Liver (tissue), 9 donors: ENCODE data around the gene HSP90AA1. TPM values are rescaled to one million over a fixed set of nuclear protein-coding genes. Genes with fewer than 3 reads are reported as not detected.

ENCODE experiments used
- DNase-seq: peaks from one replicate; pipeline ENCODE4 v3.0.0-alpha.2; 2017; ENCODE audit warnings: low spot score
- H3K27ac ChIP-seq, 2 donors: one replicate each; pipeline ENCODE4 v1.7.0; 2013; ENCODE audit warnings: inconsistent platforms in 2 of 2, low read length in 2 of 2, control low read depth in 1 of 2, low read depth in 1 of 2, mild to moderate bottlenecking in 1 of 2
- H3K27me3 ChIP-seq, 4 donors: one replicate each; pipeline versions ENCODE4 v1.6.1 to v1.7.0; 2013; ENCODE audit warnings: low read length in 3 of 4, inconsistent platforms in 1 of 4, mild to moderate bottlenecking in 1 of 4, moderate library complexity in 1 of 4; ENCODE audit not compliant: control insufficient read depth in 4 of 4, insufficient read depth in 4 of 4
- H3K36me3 ChIP-seq, 4 donors: one replicate each; pipeline versions ENCODE4 v1.6.1 to v1.7.0; 2013; ENCODE audit warnings: low read length in 3 of 4, mild to moderate bottlenecking in 3 of 4, low read depth in 1 of 4, moderate library complexity in 1 of 4; ENCODE audit not compliant: control insufficient read depth in 4 of 4, insufficient read depth in 3 of 4
- H3K4me1 ChIP-seq, 4 donors: one replicate each; pipeline versions ENCODE4 v1.6.1 to v1.7.0; 2013; ENCODE audit warnings: low read length in 3 of 4, mild to moderate bottlenecking in 3 of 4, moderate library complexity in 1 of 4; ENCODE audit not compliant: control insufficient read depth in 4 of 4, insufficient read depth in 4 of 4
- H3K4me3 ChIP-seq, 3 donors: one replicate each; pipeline versions ENCODE4 v1.6.1 to v1.7.0; 2013; ENCODE audit warnings: low read length in 3 of 3, control low read depth in 1 of 3, low read depth in 1 of 3, mild to moderate bottlenecking in 1 of 3
- H3K9ac ChIP-seq, 2 donors: one replicate each; pipeline ENCODE4 v1.7.0; 2013; ENCODE audit warnings: low read length in 2 of 2, mild to moderate bottlenecking in 2 of 2, moderate library complexity in 2 of 2, control low read depth in 1 of 2, low read depth in 1 of 2
- H3K9me3 ChIP-seq, 4 donors: one replicate each; pipeline versions ENCODE4 v1.6.1 to v1.7.0; 2013; ENCODE audit warnings: low read length in 3 of 4; ENCODE audit not compliant: control insufficient read depth in 4 of 4
- EGR1 ChIP-seq, 2 donors: IDR thresholded peaks; 2 replicates each; pipeline ENCODE4 v1.6.1; 2016 to 2018; ENCODE audit warnings: antibody characterized with exemption in 2 of 2, low read depth in 2 of 2
- FOXA1 ChIP-seq: IDR thresholded peaks from 2 replicates; pipeline ENCODE4 v1.6.1; 2016; ENCODE audit warnings: antibody characterized with exemption
- FOXA2 ChIP-seq: IDR thresholded peaks from 2 replicates; pipeline ENCODE4 v1.6.1; 2016; ENCODE audit warnings: antibody characterized with exemption
- NR2F2 ChIP-seq: IDR thresholded peaks from 2 replicates; pipeline ENCODE4 v1.6.1; 2016; ENCODE audit warnings: antibody characterized with exemption
- RAD21 ChIP-seq, 2 donors: IDR thresholded peaks; 2 replicates each; pipeline ENCODE4 v1.6.1; 2016; ENCODE audit warnings: antibody characterized with exemption in 2 of 2, mild to moderate bottlenecking in 2 of 2
- RXRA ChIP-seq, 2 donors: IDR thresholded peaks; 2 replicates each; pipeline ENCODE4 v1.6.1; 2017 to 2018; ENCODE audit warnings: antibody characterized with exemption in 2 of 2, mild to moderate bottlenecking in 1 of 2
- SP1 ChIP-seq: IDR thresholded peaks from 2 replicates; pipeline ENCODE4 v1.6.1; 2018; ENCODE audit warnings: antibody characterized with exemption, mild to moderate bottlenecking
- TAF1 ChIP-seq: conservative IDR thresholded peaks from 2 replicates; pipeline ENCODE4 v1.6.1; 2016; ENCODE audit warnings: antibody characterized with exemption, mild to moderate bottlenecking
- YY1 ChIP-seq: IDR thresholded peaks from 2 replicates; pipeline ENCODE4 v1.6.1; 2016; ENCODE audit warnings: antibody characterized with exemption, mild to moderate bottlenecking
- WGBS: extraction: QIAGEN DNeasy Blood & Tissue Kit; methylation state at CpG from one replicate; pipeline ENCODE4 v1.1.7; 2013; 5-methylcytosine and 5-hydroxymethylcytosine counted together
- polyA plus RNA-seq, 2 donors: library from polyadenylated mRNA; stranded (reverse) in 1 of 2; unstranded in 1 of 2; fragments of 200-250 nt in 1 of 2; fragments of >200 nt in 1 of 2; fragmentation: Nextera tagmentation in 1 of 2; extraction: Ambion mirVana in 1 of 2; gene quantifications; one replicate each; pipeline versions ENCODE4 v1.2.1 to v1.2.3, GENCODE V29; 2013 to 2015
- total RNA-seq, 2 donors: library from RNA; depleted of rRNA; stranded (reverse); fragments of >200 nt; gene quantifications; one replicate each; pipeline ENCODE4 v1.2.3, GENCODE V29; 2014
- TF ChIP-seq, protein P1 (sequence below): IDR thresholded peaks from 2 replicates; pipeline ENCODE4 v1.6.1; 2016; ENCODE audit warnings: antibody characterized with exemption
- TF ChIP-seq, protein P2 (sequence below): IDR thresholded peaks from 2 replicates; pipeline ENCODE4 v1.6.1; 2016; ENCODE audit warnings: antibody characterized with exemption, mild to moderate bottlenecking
- TF ChIP-seq, protein P3 (sequence below): fragments of 150-350 bp; IDR thresholded peaks from 2 replicates; pipeline ENCODE4 v1.5.1; 2017; ENCODE audit warnings: improper control_type of control experiment, low read depth, low read length; ENCODE audit not compliant: missing input control
- TF ChIP-seq, protein P4 (sequence below): IDR thresholded peaks from 2 replicates; pipeline ENCODE4 v1.6.1; 2016; ENCODE audit warnings: antibody characterized with exemption
- donor health status: healthy.
- donor health status: healthy.
- donor health status: healthy.
- donor health status: healthy.
- donor health status: healthy.

The HSP90AA1 gene
- total and polyA plus RNA-seq, 4 donors = 174 to 386 (median 287) TPM

DNA sequence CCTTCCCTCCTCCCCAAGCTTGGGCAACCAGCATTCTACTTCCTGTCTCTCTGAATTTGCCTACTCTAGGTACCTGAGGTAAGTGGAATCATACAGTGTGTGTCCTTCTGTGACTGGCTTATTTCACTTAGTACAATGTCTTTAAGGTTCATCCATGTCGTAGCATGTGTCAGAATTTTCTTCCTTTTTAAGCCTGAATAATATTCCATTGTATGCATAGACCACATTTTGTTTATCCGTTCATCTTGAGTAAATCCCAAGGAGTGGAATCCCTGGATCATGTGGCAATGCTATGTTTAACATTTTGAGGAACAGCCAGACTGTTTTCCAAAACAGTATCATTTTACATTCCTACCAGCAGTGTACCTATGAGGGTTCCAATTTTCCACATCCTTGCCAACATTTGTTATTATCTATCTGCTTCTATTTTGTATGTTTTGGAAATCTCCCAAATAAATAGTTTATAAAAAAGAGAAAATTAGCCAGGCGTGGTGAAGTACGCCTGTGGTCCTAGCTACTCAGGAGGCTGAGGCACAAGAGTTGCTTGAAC lies 12.4 kb downstream of the HSP90AA1 start:
- H3K9ac ChIP-seq = no peak overlapping the region
- no peak for DNase-seq
- no peak overlapping the region for H3K4me3 ChIP-seq
- H3K27ac ChIP-seq = no peak overlapping the region
- no peaks in the 10 kb centered on the region for H3K27me3 ChIP-seq
- H3K9me3 ChIP-seq = no peaks in the 10 kb centered on the region
- H3K36me3 ChIP-seq = peaks cover 5 to 11% (median 6%) of the 10 kb centered on the region in 4 donors
- TF ChIP-seq, protein P1, sequence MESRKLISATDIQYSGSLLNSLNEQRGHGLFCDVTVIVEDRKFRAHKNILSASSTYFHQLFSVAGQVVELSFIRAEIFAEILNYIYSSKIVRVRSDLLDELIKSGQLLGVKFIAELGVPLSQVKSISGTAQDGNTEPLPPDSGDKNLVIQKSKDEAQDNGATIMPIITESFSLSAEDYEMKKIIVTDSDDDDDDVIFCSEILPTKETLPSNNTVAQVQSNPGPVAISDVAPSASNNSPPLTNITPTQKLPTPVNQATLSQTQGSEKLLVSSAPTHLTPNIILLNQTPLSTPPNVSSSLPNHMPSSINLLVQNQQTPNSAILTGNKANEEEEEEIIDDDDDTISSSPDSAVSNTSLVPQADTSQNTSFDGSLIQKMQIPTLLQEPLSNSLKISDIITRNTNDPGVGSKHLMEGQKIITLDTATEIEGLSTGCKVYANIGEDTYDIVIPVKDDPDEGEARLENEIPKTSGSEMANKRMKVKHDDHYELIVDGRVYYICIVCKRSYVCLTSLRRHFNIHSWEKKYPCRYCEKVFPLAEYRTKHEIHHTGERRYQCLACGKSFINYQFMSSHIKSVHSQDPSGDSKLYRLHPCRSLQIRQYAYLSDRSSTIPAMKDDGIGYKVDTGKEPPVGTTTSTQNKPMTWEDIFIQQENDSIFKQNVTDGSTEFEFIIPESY = no peak
- TF ChIP-seq RXRA (IDR thresholded peaks at IDR 0.05) = no peak
- TF ChIP-seq NR2F2 = no peak
- TF ChIP-seq, protein P2, sequence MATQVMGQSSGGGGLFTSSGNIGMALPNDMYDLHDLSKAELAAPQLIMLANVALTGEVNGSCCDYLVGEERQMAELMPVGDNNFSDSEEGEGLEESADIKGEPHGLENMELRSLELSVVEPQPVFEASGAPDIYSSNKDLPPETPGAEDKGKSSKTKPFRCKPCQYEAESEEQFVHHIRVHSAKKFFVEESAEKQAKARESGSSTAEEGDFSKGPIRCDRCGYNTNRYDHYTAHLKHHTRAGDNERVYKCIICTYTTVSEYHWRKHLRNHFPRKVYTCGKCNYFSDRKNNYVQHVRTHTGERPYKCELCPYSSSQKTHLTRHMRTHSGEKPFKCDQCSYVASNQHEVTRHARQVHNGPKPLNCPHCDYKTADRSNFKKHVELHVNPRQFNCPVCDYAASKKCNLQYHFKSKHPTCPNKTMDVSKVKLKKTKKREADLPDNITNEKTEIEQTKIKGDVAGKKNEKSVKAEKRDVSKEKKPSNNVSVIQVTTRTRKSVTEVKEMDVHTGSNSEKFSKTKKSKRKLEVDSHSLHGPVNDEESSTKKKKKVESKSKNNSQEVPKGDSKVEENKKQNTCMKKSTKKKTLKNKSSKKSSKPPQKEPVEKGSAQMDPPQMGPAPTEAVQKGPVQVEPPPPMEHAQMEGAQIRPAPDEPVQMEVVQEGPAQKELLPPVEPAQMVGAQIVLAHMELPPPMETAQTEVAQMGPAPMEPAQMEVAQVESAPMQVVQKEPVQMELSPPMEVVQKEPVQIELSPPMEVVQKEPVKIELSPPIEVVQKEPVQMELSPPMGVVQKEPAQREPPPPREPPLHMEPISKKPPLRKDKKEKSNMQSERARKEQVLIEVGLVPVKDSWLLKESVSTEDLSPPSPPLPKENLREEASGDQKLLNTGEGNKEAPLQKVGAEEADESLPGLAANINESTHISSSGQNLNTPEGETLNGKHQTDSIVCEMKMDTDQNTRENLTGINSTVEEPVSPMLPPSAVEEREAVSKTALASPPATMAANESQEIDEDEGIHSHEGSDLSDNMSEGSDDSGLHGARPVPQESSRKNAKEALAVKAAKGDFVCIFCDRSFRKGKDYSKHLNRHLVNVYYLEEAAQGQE = no peak
- TF ChIP-seq YY1 = no peak
- TF ChIP-seq RAD21 (IDR thresholded peaks at IDR 0.05) = no peak
- 97% methylated on average over 4 of the region's 4 CpGs for WGBS
- H3K4me1 ChIP-seq = no peaks in the 10 kb centered on the region

DNA sequence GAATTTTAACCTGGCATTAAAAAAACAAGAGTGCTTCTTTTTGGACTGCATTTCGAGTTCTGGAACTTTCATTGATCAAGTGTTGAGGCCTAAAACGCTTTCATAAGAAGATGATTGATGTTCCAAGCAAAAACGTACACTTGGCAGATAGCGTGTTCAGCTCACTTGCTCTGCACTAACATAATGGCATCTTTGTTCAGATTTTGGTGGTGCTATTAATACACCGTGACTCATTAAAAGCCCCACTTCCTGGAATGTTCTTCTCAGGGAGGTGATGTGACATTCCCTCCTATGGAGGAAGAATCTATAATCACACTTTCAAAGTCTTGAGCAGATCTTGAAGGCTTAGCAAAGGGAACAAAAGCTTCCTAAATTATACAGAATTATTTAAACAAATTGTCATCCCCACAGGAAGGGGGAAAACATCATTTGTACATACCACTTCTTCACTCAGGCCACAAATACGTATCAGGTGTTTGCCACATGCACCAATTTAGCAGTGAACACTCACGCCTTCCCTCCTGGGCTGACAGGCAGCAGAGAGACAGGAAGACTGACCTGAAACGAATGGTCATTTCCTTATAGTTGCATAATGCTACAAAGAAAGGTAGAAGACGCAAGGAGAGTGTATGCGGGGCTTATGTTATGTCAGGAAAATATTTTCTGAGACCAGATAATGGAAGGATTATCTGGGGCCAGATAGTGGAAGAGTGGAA lies 15.4 kb downstream of the HSP90AA1 start:
- TF ChIP-seq SP1 (no peak), TAF1 (no peak)
- H3K27ac ChIP-seq = no peak overlapping the region
- H3K9ac ChIP-seq = no peak overlapping the region
- DNase-seq = no peak
- H3K4me1 ChIP-seq = no peaks in the 10 kb centered on the region
- no peaks in the 10 kb centered on the region for H3K9me3 ChIP-seq
- no peaks in the 10 kb centered on the region for H3K27me3 ChIP-seq
- H3K36me3 ChIP-seq = peaks cover 0 to 3% (median 0%) of the 10 kb centered on the region in 4 donors
- WGBS = 78% methylated on average over 10 of the region's 10 CpGs
- H3K4me3 ChIP-seq = no peak overlapping the region

DNA sequence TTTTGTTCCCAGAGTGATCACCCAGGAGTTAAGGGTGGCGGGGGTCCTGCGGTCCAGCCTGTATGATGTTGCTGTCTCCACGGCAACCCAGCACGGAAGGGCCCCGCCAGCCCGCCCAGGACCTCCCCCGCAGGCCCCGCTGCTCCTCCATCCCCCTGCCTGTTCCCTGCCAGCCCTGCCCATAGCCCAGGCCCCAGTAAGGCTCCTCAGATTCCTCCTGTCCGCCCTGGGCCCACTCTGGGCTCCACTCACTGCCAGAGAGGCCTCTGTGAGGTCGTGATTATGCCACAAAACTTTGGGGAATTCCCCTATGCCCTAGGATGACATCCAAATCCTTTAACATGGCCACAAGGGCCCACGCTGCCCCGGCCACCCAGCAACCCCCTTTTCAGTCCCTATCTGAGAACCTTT lies 20.8 kb downstream of the HSP90AA1 start:
- no peaks in the 10 kb centered on the region for H3K27me3 ChIP-seq
- H3K9ac ChIP-seq = no peak overlapping the region
- TF ChIP-seq, protein P3, sequence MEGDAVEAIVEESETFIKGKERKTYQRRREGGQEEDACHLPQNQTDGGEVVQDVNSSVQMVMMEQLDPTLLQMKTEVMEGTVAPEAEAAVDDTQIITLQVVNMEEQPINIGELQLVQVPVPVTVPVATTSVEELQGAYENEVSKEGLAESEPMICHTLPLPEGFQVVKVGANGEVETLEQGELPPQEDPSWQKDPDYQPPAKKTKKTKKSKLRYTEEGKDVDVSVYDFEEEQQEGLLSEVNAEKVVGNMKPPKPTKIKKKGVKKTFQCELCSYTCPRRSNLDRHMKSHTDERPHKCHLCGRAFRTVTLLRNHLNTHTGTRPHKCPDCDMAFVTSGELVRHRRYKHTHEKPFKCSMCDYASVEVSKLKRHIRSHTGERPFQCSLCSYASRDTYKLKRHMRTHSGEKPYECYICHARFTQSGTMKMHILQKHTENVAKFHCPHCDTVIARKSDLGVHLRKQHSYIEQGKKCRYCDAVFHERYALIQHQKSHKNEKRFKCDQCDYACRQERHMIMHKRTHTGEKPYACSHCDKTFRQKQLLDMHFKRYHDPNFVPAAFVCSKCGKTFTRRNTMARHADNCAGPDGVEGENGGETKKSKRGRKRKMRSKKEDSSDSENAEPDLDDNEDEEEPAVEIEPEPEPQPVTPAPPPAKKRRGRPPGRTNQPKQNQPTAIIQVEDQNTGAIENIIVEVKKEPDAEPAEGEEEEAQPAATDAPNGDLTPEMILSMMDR = no peak
- no peak for TF ChIP-seq FOXA1
- TF ChIP-seq, protein P2 = no peak
- TF ChIP-seq RXRA (IDR thresholded peaks at IDR 0.05) = no peak
- no peak for TF ChIP-seq FOXA2
- no peak for TF ChIP-seq EGR1 (IDR thresholded peaks at IDR 0.05; ENCODE audit: low read depth in 2 of 2)
- TF ChIP-seq, protein P4, sequence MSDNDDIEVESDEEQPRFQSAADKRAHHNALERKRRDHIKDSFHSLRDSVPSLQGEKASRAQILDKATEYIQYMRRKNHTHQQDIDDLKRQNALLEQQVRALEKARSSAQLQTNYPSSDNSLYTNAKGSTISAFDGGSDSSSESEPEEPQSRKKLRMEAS = no peak
- H3K4me3 ChIP-seq = no peak overlapping the region
- H3K27ac ChIP-seq = no peak overlapping the region
- DNase-seq = no peak
- H3K4me1 ChIP-seq = no peaks in the 10 kb centered on the region
- H3K36me3 ChIP-seq = no peaks in the 10 kb centered on the region
- 90% methylated on average over 12 of the region's 12 CpGs for WGBS
- no peaks in the 10 kb centered on the region for H3K9me3 ChIP-seq
